GM19455 (cell line): Measurements from ENCODE around the gene ANXA10.
"Not testable (repeated sequence)": the region's sequence is repeated elsewhere in the genome, so short reads cannot be mapped to it uniquely, and the experiment has no call there.

ENCODE experiments used
- ATAC-seq: cut with Tn5 transposase; IDR thresholded peaks from one replicate; pipeline ENCODE4 v1.9.1; 2021; ENCODE audit not compliant: unreplicated experiment

ANXA10 gene

DNA sequence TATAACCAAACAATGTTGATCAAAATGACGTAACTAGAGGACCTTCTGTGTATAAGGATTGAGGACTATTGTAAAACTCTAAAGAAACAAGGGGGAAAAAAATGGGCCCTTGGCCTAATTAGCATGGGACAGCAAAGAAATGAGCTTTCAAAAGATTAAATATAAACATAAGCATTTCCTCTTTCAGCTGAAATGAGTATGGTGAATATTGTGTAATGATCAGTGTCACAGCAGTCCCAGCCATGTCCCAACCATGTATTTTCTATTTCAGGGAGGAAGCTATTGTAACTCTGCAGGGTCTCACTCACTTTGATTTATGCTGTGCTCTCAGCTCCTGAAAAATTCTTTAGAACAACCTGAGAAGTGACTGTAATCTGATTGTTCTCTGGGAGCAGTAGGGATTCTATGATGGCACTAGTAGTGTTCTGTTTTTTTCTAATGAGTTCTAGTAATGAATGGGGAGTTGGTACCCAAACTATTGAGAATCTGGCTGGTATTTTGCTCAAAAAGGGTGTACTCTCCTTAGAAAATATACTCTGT, 25.8 kb downstream of the ANXA10 start:
- ATAC-seq = no peak

GRCh38 chr4:168119100-168119499, 26.8 kb downstream of the ANXA10 start:
- ATAC-seq = no peak

GRCh38 chr4:168119890-168120289, 27.6 kb downstream of the ANXA10 start:
- no peak for ATAC-seq

GRCh38 chr4:168120811-168121210, 28.5 kb downstream of the ANXA10 start:
- ATAC-seq = no peak

- ATAC-seq = no peak
These were observed 31.8 kb downstream of the ANXA10 start for GRCh38 chr4:168124008-168124641.

GRCh38 chr4:168126952-168127351, 34.6 kb downstream of the ANXA10 start:
- no peak for ATAC-seq

GRCh38 chr4:168128601-168129000, 36.3 kb downstream of the ANXA10 start:
- no peak for ATAC-seq

DNA sequence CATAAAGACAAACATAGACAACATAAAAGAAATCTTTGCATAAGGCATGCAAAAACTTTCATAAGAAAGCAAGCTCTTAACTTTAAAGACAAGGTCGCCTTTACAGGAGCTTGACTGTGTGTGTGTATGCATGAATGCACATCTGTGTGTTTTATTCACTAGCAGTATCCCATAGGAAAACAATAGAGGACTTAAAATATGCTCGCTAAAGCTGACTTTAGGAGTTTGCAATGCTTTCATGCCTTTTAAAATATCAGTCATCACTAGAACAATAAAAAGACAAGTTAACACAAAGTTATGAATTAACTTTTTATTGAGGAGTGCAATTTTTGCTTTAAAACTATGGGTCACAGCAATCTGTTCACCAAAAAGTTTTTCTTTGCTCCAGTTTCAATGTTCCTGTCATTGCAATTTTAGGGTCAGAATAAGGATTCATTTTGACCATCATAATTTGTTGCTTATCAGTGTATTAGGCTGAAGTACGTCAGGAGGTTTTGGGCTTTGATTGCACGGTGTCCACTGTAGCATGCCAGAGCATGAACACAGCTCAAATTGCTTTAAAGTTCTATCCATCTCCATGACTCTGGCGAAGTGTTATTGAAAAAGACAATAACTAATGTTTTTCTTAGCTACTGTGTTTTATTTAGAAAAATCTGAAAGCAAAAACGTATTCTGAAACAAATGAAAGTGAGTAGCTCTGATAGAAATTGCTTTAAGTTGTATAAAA, 36.9 kb downstream of the ANXA10 start:
- ATAC-seq = no peak

GRCh38 chr4:168129802-168130201, 37.5 kb downstream of the ANXA10 start:
- ATAC-seq = no peak

DNA sequence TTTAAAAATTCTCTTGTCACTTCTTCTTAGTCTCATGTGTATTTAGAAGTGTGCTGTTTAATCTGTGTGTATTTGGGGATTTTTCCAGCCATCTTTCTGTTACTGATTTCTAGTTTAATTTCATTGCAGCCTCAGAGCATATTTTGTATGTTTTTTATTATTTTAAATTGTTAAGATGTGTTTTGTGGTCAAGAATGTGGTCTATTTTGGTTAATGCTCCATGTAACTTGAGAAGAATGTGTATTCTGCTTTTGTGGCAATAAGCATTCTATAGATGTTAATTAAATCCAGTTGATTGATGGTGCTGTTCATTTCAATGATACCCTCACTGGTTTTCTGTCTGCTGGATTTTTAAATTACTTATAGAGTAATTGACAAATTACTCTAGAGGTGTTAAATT, 38.9 kb downstream of the ANXA10 start:
- no peak for ATAC-seq

DNA sequence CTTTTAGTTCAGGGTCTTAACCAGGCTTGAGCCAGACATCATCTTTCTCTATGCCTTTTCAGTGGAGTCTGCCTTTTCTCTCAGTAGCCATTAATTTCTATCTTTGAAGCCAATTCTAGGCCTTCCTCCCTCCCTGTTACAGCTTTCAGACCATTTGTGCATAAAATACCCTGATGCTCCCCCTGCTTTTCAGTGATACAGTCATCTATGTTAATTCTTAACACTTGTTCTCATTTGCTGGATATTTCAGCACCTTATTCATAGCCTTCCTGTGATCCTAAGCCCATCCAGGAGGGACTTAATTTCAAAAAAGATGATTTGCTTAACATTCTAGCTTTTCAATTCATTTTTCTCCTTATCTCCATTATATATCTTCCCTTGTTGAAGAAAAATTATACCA, 42.3 kb downstream of the ANXA10 start:
- no peak for ATAC-seq

- not testable (repeated sequence) for ATAC-seq
These were observed 43.5 kb downstream of the ANXA10 start for GRCh38 chr4:168135860-168136259.

DNA sequence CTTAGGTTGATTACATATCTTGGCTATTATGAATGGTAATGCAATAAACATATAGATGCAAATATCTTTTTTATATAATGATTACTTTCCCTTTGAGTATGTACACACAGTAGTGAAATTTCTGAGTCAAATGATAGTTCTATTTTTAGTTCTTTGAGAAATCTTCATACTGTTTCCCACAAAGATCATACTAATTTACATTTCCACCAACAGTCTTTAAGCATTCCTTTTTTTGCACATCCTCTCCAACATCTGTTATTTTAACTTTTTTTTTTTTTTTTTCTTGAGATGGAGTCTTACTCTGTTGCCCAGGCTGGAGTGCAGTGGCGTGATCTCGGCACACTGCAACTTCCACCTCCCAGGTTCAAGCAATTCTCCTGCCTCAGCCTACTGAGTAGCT, 45.4 kb downstream of the ANXA10 start:
- ATAC-seq = not testable (repeated sequence)

DNA sequence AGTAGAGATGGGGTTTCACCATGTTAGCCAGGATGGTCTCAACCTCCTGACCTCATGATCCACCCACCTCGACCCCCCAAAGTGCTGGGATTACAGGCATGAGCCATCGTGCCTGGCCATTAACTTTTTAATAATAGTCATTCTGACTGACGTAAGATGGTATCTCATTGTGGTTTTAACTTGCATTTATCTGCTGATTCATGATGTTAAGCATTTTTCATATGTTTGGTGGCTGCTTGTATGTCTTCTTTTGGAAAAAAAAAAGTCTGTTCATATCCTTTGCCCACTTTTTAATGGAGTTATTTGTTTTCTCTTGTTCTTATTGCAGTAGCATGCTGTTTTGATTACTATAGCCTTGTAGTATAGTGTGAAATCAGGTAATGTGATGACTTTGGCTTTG, 45.8 kb downstream of the ANXA10 start:
- no peak for ATAC-seq

- no peak for ATAC-seq
These were observed 47.0 kb downstream of the ANXA10 start for GRCh38 chr4:168139336-168139735.

GRCh38 chr4:168141733-168142132, 49.4 kb downstream of the ANXA10 start:
- no peak for ATAC-seq

- no peak for ATAC-seq
These were observed 51.3 kb downstream of the ANXA10 start for GRCh38 chr4:168143601-168144000.

- ATAC-seq = no peak
These were observed 58.2 kb downstream of the ANXA10 start for GRCh38 chr4:168150420-168151050.

- ATAC-seq = no peak
These were observed 59.0 kb downstream of the ANXA10 start for GRCh38 chr4:168151327-168151726.

GRCh38 chr4:168152837-168153500, 60.6 kb downstream of the ANXA10 start:
- ATAC-seq = no peak
